COLO668 (cell line): Measurements from ENCODE around the gene KSR1.
"Not testable (repeated sequence)": the region's sequence is repeated elsewhere in the genome, so short reads cannot be mapped to it uniquely, and the experiment has no call there.

Experiments used
- DNase-seq: peaks from one replicate; lab custom pipeline; 2025; ENCODE audit not compliant: unreplicated experiment; lab: John Stamatoyannopoulos, UW

Gene KSR1

DNA sequence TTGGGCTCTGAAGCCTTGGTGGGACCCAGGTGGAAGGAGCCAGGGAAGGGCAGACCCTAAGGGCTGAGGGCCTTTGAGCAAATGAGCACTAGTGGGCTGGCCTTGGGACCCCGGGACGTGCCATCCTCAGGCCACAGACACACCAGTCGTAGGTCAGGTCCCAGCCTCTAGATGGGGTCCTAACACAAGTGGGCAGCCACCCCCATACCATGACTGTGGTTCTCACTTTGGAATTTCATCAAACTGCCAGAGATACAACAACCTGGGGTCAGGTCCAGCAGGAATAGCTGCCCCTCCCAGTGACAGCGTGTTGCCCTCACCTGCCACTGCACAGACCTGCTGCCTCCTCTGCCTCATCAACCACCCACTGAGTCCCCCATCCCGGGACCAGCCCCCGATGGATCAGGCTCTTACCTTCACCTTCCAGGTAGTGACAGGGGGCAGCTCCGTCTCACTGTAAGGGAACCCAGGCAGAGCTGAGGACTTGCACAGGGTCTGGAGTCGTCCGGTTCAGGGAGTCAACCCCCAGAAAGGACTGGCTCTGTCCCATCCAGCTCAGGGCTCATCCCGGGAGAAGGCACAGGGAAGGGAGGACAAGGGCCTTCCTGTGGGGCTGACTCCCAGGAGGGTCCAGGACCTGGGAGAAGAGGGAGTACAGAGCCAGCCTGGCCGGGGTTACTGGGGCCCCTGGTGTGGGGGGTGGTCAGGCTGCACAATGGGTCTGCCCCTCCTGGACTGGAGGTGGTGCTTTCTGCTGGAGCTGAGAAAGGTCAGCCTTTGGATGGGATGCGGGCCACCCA, 214.7 kb downstream of the KSR1 start:
- DNase-seq = no peak

GRCh38 chr17:27671591-27671910, 215.3 kb downstream of the KSR1 start:
- no peak for DNase-seq

DNA sequence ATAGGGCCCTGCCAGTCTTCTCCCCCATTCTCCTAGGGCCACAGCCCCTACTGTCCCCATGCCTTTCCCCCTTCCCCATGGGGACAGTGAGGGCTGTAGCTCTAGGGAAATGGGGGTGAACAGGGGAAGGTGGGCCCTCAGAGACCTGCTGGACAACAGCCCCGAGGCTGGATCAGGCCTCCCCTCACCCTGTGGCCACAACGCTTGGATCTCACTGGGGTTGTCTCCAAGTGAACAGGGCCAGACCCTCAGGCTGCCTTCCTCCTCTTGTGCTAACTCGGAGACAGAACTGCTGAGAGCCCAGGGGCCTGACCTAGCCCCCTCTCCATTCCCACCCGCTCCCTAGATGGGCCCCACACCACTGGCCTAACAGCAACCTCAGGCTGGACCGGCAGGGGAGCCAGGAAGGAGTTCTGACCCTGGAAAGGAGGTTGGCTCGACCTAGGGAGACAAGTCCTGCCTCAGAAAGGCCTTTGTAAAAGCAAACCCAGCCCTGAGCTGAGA, 215.8 kb downstream of the KSR1 start:
- DNase-seq = not testable (repeated sequence)

DNA sequence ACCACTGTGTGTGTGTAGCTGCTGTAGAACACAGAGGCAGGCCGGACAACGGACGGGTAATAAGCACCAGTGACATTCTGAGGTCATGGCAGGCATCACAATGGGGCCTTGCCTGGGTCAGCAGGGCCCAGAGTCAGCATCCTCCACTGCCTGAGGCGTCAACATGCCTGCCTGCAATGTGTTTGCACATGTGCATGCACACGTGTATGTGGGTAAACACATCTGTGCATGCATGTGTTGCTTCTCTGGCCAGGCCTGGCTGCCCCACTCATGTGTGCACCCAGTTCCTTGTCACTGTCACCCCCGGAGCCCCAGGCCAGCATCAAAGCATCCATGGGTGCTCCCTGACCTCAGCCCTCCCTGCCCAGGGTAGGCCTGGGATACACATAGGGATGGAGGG, 218.1 kb downstream of the KSR1 start:
- DNase-seq = no peak
